Activated T-cell treated with anti-CD3 and anti-CD28 coated beads for 4 hours (primary cell): Measurements from ENCODE around the gene SPDYE2.
"Not testable (repeated sequence)": the region's sequence is repeated elsewhere in the genome, so short reads cannot be mapped to it uniquely, and the experiment has no call there.

Experiments
- DNase-seq: peaks from one replicate; pipeline ENCODE4 v3.0.0-alpha.2; 2020

The SPDYE2 gene

DNA sequence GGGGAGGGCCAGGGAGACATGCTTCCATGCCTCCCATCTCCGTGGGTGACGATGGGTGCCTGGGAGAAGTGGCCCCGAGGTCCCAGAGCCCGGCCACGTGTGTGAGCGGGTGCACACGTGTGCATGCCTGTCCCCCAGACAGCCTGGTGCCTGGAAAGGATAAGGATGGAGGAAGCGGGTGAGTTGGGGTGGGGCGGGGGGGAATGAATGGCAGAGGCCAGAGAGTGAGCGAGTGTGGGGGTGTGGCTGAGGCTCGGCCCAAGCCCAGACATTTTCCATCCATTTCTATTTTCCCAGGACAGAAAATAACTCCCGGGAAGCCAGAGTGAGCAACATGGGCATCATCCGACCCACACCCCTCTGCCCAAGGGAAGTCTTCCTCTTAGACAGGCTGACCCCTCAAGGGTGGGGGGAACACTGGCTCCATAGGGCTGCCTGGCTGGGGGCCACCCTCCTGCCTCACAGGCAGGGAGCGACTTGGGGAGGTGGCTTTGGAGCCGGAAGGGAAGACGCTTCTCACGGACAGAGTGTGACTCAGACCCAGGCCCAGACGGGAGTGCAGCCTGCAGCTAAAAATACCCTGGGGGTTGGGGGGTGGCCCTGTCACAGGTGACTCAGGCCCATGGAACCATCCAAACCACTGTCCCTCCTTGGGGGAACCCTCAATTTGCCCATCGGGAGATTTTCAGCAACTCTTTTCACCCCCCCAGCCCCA, 53.6 kb downstream of the SPDYE2 start:
- DNase-seq = not testable (repeated sequence)

DNA sequence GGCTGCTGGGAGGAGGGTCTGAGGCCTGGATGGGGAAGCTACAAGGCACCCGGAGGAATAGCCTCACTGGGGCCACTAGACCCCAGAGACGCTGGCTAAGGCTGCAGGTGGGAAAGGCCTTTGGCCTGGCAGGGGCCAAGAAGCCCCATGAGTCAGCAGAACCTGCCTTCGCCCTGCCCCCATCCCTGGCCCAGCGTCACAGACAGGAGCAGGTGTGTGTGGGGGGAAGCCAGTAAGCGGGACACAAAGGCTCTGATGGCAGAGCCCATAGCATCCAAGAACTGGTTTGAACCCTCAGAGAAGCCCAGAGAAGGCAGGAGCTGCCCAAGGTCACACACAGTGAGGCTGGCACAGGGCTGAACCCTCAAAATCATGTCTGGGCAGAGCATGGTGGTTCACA, 55.8 kb downstream of the SPDYE2 start:
- DNase-seq = not testable (repeated sequence)

DNA sequence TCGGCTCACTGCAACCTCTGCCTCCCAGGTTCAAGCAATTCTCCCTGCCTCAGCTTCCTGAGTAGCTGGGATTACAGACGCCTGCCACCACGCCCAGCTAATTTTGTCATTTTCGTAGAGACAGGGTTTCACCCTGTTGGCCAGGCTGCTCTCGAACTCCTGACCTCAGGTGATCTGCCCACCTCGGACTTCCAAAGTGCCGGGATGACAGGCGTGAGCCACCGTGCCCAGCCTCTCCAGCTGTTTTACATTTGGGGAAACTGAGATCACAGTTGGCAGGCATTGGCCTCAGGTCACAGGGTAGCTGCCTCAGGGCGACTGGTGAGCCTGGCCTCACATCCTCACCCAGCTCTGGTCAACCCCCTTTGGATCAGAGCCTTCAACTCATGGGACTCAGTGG, 58.7 kb downstream of the SPDYE2 start:
- DNase-seq = not testable (repeated sequence)

DNA sequence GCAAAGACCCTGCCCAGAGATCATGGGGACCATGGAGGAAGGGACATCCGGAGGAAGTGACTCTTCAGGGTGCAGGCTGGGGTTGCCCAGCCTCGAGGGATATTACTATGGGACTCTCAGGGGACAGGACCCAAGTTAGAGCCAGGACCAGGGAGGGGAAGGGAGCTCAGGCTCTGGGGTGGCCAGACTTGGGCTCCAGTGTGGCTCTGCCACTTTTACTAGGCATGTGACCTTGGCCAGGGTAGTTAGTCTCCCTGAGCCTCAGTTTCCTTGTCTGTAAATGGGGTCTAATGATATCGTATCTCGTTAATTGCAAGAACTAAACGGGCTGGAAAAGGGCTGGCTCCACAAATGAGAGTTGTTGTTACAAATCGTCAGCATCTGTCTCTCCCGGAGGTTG, 59.4 kb downstream of the SPDYE2 start:
- DNase-seq = not testable (repeated sequence)

- not testable (repeated sequence) for DNase-seq
These were observed 60.1 kb downstream of the SPDYE2 start for GRCh38 chr7:102611013-102611674.

DNA sequence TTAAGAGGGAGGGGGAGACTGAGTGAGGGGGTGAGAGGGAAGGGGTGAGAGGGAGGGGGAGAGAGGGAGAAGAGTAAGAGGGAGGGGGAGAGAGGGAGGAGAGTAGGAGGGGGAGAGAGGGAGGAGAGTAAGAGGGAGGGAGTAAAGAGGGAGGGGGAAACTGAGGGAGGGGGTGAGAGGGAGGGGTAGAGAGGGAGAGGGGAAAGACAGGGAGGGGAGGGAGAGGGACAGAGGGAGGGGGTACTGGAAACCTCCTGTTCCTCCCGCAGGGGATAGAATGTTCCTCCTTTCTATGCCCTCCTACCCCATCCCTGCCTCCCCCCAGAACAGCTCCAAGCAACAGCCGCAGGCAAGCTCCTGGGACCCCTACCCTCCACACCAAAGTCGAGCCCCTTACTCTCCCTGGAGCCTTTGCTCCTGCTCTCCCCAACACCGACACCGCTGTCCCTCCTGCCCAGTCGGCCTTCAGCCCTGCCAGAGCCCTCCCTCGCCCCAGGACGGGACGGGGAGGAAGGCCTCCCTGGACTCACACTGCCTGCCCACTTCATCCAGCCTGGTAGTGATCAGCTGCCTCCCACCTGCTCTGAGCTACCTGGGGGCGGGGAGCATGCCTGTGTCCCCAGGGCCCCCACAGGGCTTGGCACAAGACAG, 60.8 kb downstream of the SPDYE2 start:
- not testable (repeated sequence) for DNase-seq
